Right kidney (tissue), 1 donor: ENCODE results near the gene AGR3.
A peak's percentile ranks its signal among the peaks of the same experiment; 100 is the strongest.
"Not testable (repeated sequence)": the region's sequence is repeated elsewhere in the genome, so short reads cannot be mapped to it uniquely, and the experiment has no call there.

ENCODE experiments used
- DNase-seq: peaks from one replicate; pipeline ENCODE4 v3.0.0-alpha.2; 2016

The AGR3 gene

GRCh38 chr7:16891874-16892643, 10.3 kb upstream of the AGR3 start:
- no peak for DNase-seq

DNA sequence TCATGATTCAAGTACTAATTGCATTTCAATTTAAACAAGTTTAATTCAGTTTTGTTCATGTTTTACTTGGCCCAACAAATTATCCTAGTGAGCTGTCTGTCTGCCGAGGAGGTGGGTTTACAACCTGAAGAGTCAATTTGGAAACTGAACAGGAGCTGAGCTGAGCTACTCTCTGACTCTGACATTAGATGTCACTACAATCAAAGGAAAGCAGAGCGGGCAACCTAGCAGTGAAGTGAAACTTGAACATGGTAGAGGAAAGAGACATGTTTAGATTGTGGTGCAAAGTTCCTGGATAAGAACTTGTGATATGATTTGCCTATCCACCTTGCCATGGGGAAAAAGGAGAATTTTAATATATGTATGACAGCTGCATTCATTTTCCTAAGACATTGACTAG, 9.6 kb upstream of the AGR3 start:
- DNase-seq: peak; percentile 6

GRCh38 chr7:16889851-16890415, 8.2 kb upstream of the AGR3 start:
- no peak for DNase-seq

- DNase-seq: no peak
Measured at GRCh38 chr7:16889305-16889704, 7.5 kb upstream of the AGR3 start.

DNA sequence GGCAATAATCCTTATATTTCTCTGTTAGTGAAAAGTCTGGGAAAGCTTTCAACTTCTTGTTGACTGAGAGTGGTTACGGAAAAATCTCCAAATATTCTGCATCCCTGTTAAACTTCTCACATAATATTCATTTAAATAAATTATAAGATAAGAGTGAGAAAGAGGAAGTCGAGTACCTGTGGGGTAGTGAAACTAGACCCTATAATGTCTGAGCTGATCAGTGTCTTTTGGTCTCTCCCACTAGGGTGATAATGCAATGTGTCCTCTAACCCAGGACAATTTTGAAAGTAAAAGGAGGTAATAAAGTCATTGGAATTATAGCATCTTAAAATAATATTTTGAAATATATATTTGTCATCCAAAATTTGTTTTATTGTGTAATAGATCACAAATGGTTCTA, 2.1 kb upstream of the AGR3 start:
- DNase-seq: no peak

GRCh38 chr7:16880554-16880953, 1.2 kb downstream of the AGR3 start:
- no peak for DNase-seq

DNA sequence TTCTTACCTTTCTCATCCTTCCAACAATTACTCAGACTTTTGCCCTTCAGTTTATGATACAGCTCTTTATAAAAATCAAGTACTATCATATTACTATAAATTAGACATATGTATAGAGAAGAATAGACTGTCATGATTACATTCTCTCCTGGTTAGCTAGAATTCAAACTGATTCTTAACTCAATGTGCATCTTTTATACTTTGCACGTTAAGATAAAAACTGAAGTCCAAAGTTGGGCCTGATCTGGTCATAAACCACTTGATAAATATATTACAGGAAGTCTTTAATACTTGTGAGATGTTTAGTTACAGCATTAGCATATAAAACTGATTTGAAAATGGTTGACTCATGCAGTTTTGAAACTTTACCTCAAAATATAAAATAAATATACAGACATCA, 2.6 kb downstream of the AGR3 start:
- DNase-seq: no peak

DNA sequence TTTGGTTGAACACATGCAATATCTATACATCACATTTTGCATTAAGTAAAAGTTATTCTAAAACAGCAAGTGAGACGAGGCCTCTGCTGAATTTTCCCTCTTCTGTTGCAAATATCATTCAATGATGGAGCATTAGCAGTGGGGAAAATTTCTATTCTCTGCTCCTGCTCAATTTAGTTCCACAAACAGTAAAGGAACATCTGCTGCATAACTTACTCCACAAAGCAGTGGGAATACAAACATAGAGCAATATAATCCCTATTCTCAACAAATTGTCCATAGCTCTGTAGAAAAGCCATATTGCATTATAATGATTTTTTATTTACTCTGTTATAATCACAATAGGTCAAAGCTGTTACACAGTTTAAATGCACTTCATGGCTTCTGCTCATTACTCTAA, 5.9 kb downstream of the AGR3 start:
- DNase-seq: no peak

- no peak for DNase-seq
Measured at GRCh38 chr7:16874066-16874465, 7.7 kb downstream of the AGR3 start.

GRCh38 chr7:16867328-16867727, 14.5 kb downstream of the AGR3 start:
- DNase-seq: no peak

GRCh38 chr7:16853189-16853588, 28.6 kb downstream of the AGR3 start:
- DNase-seq: not testable (repeated sequence)

GRCh38 chr7:16851829-16852228, 30.0 kb downstream of the AGR3 start:
- DNase-seq: no peak

DNA sequence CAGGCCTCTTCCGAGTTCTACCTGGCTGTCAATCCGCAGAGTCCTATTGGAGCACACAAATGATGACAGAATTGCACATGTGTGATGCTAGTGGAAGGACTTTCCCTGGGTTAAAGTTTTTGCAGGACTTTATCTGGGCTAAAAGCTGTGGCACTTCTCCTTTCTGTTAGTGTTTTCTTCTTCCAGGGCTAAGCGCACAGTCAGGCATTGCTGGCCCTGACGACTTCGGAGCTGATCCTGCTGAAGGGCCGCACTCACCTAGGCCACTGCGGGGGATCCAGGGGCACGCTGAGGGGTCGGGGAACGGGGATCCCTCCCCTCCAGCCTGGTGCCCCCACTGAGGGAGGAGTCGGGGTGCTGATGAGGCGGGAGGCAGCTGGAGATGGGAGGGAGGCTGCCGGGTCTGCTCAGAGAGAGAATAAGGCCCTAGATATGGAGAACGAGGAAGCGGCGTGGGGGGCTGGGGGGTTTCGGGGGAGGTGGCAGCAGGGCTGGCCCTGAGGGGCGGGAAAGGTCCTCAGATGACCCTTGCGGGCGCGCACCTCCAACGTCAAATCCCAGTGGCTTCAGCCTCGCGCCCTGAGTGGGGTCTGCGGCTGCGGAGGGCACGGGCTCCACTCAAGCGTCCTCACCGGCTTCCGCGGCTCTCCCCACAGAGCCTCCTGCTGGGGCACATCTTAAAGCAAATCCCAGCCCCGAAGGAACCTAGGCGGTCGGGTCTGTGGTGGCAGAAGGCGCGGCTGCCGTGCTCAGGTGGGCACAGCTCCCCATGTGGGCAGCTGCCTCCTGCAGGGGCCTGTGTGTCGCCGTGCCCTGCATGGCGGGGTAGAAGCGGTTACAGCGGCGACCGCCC, 30.9 kb downstream of the AGR3 start:
- DNase-seq: no peak

DNA sequence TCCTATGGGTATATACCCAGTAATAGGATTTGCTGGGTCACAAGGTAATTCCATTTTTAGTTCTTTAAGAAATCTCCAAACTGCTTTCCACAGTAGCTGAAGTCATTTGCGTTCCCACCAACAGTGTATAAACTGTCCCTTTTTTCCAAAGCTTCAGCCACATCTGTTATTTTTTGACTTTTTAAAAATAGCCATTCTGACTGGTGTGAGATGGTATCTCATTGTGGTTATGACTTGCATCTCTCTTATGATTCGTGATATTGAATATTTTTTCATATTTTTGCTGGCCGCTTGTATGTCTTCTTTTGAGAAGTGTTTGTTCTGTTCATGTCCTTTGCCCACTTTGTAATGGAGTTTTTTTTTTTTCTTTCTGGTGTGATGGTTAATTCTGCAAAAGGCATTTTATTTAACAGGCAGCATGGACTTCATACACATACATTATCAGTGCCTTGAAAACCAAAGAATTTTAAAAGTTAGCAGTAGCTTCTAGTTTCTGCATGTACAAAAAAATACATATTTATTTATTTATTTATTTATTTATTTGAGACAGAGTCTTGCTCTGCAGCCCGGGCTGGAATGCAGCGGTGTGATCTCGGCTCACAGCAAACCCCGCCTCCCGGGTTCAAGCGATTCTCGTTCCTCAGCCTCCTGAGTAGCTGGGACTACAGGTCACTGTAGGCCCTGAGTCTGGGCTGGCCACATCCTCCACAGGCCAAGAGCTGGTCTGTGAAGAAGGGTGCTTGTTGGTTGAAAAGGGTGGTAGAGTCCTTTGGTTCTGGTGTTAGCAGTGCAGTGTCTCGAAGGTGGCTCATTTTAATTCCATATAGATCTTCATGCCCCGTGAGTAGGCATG, 32.3 kb downstream of the AGR3 start:
- DNase-seq: no peak

GRCh38 chr7:16847381-16847860, 34.4 kb downstream of the AGR3 start:
- DNase-seq: no peak

- peak; percentile 16 for DNase-seq
Measured at GRCh38 chr7:16846601-16847165, 35.1 kb downstream of the AGR3 start.

DNA sequence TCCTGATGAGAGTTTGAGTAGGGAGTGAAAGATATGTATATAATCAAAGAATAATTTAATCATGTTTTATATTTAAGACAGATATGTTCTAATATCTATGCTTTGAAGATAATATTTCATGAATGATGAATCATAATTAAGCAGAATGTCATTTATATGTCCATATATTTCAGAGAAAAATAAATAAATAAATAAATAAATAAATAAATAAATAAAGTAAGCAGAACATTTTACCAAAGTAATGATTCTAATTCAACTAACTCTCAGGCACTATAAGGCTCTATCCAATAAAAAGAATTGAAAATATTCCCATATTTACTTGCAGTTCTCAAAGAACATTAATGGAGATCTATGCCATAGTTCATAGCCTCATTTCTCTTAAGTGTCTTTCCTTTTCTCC, 36.0 kb downstream of the AGR3 start:
- no peak for DNase-seq

DNA sequence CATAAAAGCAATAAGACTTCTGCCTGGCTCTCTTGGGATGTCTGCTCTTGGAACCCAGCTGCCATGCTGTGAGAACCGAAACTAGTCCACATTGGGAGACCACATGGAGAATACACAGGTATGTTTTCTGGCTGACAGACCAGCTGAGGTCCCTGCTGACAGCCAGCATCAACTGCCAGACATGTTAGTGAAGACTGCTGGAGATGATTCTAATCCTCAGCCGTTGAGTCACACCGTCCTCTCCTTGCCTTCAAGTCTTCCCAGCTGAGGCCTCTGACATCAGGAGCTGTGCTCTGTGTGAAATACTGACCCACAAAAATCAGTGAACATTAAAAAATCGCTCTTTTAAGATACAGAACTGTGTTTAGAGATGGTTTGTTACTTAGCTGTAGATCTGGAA, 40.1 kb downstream of the AGR3 start:
- DNase-seq: no peak

GRCh38 chr7:16840094-16840493, 41.7 kb downstream of the AGR3 start:
- no peak for DNase-seq

DNA sequence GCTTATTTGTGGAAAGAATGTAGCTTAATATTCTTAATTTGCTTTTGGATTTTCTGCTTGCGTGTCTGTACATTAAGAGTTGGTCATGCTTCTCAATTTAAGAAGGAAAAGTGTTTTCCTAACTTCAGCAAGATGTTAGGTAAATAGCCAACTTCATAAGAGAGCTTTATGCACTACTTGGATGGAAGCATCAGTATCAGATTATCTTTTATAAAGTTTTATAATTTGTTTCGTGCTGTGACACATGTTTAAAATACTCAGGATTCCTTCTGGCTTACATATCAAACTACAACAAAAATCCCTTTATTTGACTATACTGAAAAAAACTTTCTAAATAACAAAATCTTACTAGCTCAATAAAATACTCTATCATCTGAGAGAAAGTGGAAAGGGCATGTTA, 42.1 kb downstream of the AGR3 start:
- no peak for DNase-seq

GRCh38 chr7:16838891-16839290, 42.9 kb downstream of the AGR3 start:
- DNase-seq: no peak

DNA sequence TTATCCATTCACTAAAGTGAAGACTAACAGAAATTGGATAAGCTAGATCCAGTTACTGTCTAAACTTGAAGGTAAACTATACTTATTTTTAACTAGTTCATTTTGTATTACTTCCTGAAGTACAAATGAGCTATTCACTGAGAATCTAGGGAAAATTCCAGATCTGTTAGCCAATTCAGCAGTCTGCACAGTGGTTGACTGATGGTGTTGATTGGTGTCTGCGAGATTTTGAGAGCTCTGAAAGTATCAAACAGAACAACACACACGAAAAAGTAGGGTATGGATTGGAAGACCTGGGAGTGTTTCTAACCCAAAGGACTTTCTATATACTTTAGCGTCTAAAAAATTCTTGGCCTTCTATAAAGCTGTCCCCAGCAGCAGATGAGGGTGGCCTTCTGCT, 43.4 kb downstream of the AGR3 start:
- DNase-seq: no peak
